GM23248 (cell line): ENCODE data around the gene TMEM60.

Experiments
- EZH2 ChIP-seq: fragments of 200-600 bp; sonication (generic); IDR thresholded peaks from 2 replicates; pipeline ENCODE4 v1.6.1; 2018; ENCODE audit warnings: antibody characterized with exemption, mild to moderate bottlenecking; ENCODE audit not compliant: insufficient read depth, poor library complexity, severe bottlenecking
- EZH2phosphoT487 ChIP-seq: fragments of 200-600 bp; sonication (generic); IDR thresholded peaks from 2 replicates; pipeline ENCODE4 v1.6.1; 2018; ENCODE audit warnings: antibody characterized with exemption, moderate library complexity, mild to moderate bottlenecking, low read depth; ENCODE audit not compliant: insufficient read depth

DNA sequence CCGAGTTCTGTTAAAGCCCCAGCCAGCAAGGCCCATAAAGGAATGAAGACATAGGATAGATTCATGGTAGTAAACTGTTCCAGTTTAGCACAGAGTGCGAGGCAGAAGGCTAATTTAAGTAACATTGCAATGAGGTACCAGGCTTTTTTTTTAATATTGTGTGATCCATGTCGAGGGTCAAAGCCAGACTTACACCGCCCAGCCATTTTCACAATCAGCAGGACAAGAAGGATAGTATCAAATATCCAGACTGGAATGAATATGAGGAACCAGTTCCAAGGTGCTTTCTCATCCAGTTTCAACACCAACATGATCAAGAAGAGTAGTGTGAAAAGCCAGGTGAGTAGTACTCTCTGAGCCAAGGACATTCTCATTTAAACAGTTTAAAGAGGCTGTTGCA lies 4.2 kb downstream of the TMEM60 start:
- TF ChIP-seq EZH2phosphoT487 (no peak), EZH2 (no peak)
